Stimulated activated CD4-positive, alpha-beta T cell treated with anti-CD3 and anti-CD28 coated beads, TNF-alpha, amount 100 ng/mL, for 48 hours (primary cell): ENCODE results near the gene STARD13.

Source experiments
- DNase-seq, 3 donors: peaks; one replicate each; pipeline ENCODE4 v3.0.0-alpha.2; 2020; ENCODE audit warnings: low read depth in 3 of 3

STARD13 gene

DNA sequence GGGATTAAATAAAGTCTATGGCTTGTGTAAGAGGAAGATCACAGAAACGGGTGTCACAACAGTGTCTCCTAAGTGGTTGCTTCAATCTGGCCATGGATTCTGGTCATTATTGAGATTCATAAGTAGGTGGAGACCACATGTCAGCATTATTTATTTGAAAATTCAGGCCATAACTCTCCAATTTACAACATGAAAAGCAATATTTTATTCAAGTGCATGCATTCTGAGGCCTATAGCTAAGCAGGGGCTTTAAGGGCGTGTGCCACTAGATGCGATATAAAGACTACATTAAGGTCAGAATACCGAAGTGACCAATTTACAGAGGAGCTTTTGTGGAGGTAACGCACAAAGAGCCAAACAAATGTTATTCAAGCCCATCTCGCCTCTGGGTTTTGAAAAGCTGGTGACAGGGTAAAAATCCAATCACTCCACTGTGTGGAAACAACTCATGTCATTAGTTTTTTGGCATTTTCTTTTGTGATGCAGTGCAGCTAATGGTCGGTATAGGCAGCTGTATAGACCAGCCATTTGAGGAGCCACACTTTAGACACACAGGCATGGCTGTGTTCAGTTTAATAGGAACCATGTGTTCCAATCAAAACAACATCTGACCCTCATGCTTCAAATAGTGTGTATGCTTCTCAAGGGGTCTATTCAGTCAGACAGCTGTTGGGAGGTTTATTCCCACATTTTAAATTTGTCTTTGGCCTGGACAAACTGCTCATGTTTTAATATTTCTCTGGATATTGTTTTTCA is 145.6 kb downstream of the STARD13 start:
- no peak for DNase-seq

DNA sequence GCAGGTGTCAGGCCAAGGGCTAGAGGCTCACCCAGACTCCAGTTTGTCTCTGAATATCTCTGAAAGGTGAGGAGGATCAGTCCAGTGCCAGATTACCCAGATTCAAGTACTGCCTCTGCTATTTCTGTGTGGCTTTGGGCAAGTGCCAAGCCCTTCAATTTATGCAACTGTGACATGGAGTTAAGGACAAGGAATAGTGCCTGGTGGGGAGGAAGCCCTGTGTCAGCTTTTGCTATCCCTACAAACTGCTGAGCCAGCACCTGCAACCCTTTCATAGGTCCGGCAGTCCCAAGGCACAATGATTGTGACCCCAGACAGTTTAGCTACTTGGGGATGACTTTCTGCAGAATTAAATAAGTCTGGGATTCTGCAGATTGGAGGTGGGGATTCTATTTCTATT is 146.4 kb downstream of the STARD13 start:
- DNase-seq, result no peak

DNA sequence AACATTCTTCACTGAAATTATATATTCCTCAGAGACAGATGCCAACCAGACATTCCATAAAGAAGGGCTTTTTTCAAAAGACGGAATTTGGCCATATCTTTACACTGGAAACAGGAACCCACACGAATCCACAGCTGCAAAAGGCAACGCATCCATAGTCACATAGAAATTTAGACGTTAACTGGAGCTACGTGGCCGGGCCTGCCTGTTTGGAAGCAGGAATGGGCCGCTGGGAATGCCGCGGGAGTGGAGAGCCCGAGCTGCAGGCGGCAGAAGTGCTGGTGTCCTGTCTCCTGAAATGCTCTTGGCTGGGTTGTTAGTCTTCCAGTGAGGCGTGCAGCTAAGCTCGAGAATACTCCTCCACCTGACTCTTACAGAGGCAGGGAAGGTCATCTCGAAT is 147.1 kb downstream of the STARD13 start:
- no peak for DNase-seq

DNA sequence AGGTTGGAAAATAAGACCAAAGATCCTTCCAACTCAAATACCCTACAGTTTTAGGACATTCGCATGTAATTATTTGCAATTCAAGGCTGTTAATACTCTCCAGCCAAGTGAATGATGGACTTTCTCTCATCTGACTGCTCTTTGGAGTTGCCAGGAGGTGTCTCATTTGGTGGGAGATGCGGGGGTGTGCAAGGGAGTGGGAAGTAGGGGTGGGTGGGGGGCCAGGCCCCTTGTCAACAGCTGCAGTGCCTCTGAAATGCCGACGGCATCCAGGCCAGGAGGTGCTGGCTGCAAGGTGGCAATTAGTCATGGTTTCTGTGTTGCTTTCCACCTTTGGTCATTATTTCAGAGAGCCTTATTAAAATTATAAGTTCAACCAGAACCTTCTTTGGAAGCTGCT is 147.8 kb downstream of the STARD13 start:
- no peak for DNase-seq

DNA sequence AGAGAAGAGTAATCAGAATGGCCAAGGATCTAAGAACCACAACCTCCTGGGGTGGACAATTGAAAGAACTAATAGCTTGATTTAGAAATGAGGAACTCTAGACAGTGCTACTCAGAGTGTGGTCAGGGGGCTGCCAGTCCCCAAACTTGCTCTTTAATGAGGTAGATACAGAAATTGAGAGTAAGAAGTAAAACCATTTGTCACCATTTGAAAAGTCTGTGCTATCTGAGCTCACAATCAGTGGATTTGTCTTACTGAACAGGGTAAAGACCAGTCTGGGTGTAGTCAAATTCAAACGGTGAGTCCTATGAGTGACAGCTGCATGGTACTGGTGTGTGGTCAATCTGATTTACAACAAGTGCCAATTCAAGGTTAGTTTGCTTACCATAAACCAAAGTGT is 150.5 kb downstream of the STARD13 start:
- DNase-seq, result no peak

DNA sequence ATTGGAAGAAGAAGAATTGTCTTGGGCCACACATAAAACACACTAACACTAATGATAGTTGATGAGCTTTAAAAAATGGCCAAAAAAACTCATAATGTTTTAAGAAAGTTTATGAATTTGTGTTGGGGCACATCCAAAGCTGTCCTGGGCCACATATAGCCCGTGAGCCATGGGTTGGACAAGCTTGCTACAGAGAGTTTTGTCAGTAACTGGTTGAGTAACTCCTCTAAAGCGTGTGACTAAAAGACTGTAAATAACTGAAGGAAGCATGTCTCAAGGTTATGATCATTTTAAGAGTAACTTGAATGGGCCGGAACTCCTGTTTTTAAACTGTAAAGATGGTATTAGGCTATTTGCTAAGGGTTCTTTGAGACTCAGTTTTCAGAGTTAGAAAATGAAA is 151.3 kb downstream of the STARD13 start:
- DNase-seq, result no peak

DNA sequence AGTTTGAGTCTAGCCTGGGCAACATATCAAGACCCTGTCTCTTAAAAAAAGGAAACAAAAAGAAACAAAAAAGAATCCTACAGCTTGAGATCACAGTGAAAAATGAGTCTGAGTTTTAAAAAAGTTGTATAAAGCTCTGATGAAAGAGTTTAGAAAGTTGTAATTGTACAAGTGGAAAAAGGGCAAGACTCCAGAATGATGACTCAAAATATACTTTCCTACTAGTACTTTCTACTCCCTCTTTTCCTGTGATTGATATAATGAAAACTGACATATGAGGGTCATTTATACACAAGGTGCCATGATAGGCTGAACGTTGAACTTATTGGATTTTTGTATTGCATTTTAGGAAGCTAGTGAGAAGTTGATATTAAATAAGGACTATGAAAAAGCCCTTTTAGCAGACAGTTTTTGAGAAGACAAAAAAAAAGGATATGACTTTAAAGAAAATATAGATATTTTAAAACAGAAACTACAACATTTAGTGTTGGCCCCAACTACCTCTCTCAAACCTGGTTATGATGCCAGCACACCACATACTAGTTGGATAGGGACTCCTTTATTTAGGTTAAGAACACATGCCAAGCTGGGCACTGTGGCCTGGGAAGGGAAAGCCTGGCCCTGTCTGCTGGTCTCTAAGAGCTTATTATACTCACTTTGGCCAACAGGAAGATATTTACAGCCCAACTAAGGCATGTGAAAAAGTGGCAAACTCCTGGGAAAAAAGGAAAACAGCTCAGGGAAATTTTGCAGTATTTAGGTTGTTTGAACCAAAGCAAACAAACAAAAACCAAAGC is 152.7 kb downstream of the STARD13 start:
- no peak for DNase-seq

DNA sequence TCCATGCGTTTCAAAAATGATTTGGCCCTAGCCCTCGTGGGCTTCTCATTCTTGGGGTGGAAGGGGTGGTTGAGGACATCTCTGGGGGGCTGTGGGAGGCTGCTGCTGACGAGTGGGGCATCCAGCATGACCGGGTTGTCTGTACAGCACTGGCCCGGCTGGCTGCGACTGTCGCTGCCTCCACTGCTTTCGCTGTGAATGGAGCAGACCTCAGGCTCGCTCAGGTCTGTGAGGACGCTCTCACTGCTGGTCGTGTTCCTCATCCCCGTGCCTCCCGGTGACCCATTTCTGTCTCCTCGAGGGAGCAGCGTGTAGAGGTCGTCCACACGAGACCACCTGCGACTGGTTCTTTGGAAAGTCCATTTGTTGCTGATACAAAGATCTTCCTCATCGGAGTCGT is 155.7 kb downstream of the STARD13 start:
- no peak for DNase-seq

DNA sequence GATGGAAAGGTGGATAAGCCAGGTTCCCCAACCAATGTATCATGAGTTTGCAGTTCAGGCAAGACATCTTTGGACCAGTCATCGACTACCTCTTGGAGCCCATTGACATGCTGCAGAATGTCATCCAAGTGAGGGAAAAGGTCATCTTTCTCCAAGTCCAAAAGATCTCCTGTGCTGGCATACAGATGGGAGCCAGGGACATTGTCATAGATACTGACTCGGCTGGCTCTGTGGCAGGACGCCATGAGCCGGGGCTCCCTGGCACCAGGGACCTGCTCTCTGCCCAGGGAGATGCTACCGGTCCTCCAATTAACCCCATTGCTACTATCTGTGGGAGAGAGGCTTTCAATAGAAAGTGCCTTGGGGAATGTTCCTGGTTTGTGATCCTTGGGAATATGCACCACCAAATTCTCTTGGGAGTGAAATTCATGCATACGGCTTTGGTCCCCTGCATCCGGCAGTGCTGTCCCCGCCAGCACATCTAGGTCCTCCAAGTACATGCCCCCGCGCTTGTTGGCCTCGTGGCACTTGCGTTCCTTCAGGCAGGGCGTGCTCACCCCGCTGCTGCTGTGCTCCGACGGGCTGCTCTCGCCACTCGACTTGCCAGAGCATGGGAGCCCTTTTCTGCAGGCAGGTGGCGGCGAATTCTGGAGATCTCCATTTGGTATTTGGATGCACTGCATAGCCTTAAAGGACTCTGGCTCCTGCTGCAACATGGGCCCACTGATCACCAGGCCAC is 156.3 kb downstream of the STARD13 start:
- DNase-seq, result no peak

DNA sequence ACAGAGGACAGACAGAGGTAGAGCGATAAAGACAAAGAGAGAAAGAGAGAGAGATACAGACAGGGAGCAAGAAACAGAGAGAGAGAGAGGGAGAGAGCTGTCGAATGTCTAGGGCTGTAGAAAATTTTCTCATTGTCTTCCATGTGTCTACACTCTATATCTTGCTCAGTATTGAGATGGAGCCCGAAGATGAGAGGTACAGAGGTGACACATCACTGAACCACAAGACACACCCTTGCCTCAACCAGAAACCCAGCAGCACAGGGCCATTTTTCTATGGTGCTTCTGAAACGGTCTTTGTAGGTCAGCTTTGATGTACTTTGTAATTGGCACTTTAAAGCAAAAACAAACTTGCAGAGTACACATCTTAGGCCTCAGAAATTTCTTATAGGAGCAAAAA is 157.4 kb downstream of the STARD13 start:
- no peak for DNase-seq

DNA sequence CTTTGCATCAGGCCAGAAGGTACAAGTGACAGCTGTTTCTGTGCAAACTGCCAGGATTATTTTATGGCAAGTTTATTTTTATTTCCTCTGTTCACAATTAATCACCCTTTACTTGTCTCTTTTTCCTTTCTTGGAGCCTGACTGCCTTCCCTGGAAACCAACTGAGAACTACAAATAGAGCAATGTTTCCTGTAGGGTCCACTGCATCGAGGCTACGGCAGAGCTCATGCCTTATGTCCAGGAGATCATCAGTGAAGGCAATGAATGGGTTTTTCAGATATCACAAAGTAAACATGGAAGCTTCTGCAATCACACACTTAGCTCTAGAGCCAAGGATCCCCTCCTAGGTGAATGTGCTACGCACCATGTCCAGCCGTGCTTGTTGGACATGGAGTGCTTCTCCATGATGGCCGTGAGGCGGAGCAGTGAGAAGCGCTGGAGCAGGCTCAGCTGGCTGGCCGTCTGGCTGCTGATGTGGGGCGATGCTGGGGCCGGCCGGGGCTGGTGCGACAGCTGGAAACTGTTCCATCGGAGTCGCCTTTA is 158.5 kb downstream of the STARD13 start:
- DNase-seq, result no peak

DNA sequence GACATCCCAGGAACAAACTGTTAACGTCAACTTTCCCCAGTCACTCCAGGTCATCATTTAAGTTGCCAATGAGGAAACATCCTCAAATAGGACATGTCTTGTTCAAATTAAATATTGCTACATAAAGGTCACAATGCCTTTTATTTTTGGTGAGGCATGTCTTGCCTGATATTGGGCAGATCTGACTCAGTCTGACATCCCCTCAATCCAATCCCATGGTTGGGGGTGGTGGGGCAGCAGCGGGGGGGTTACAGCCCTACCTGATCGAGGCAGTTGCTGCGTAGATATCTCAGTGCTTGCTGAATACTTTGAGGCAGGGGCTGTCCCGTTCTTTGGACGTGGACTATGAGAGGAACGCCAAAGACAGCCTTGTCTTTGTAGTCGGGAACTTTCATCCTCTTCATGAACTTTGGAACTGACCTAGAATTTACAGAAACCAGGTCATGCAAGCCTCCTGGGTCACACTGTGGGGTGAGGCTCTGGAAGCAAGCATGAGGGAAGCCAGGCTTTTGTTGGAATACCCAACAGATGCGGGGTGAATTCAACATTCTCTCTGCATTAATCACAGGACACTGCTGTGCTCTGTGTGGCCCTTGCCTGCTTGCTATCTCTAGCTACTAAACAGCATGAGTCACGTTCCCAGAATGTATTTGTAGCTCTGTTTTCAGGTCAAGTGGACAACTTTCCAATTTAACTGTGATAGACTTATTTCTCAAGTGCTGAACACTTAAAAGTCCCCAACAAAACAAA is 159.6 kb downstream of the STARD13 start:
- no peak for DNase-seq

DNA sequence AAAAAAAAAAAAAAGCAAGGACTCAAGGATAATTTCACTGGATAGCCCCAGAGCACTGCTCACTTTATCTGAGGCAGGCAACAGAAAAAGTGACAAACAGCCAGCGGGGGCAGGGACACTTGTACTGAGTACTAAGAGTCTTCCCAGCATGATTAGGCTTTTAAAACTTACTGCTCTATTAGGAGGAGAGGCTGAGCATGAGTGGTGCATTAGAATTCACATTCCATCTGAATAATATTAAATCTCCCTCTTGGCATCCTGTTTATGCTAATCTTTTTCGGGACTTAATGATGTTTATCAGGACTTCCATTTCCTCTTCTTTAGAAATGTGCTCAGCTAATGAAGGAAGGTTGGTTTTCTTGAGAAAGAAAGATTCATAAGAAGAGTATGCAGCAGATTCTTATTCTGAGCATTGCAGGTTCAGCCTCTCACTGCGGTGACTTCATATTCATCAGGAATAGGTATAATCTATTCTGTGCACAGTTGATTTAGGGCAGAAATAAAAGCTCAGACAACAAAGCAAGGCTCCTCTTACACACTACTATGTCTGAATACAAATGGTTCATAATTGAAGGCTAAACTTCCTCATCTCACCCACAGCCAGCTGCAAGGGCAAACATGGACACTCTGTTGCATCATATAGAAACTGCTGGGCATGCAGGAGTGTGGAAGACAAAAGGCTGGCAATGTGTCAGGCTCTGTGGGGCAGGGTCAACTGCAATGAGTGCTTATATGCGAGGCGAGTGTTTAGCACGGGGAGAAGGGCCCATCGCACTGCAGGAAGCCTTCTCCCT is 162.3 kb downstream of the STARD13 start:
- no peak for DNase-seq

DNA sequence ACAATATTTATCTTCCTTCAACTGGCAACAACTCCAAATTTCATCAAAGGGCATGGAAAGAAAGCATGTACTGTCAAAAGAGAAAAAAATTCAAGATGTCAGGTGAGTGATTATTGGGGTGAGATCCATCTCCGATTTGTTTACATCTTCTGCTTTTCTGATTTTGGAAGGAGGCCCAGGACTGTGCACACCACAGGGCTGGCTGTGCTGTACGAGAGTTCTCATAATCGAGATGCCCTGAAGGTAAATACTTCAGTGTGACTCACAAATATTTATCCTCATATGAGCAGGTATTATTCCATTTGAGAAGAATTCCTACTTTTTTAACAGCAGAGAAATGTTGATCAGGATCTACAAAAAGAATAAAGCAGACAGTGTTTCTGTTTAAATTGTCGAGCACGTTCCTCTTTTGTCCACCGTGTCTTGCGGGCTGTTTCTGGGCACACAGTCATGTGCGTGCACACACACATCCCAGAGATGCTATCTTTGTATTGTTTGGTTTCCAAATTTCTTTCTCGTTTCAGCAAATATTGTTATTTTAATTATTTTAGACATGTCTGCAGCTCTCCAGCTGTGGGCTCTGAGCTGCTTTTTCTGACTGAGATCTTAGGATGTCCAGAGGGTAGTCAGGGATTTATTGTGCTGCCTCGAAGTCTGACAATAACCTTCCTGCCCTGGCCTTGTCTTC is 165.6 kb downstream of the STARD13 start:
- DNase-seq, result no peak

DNA sequence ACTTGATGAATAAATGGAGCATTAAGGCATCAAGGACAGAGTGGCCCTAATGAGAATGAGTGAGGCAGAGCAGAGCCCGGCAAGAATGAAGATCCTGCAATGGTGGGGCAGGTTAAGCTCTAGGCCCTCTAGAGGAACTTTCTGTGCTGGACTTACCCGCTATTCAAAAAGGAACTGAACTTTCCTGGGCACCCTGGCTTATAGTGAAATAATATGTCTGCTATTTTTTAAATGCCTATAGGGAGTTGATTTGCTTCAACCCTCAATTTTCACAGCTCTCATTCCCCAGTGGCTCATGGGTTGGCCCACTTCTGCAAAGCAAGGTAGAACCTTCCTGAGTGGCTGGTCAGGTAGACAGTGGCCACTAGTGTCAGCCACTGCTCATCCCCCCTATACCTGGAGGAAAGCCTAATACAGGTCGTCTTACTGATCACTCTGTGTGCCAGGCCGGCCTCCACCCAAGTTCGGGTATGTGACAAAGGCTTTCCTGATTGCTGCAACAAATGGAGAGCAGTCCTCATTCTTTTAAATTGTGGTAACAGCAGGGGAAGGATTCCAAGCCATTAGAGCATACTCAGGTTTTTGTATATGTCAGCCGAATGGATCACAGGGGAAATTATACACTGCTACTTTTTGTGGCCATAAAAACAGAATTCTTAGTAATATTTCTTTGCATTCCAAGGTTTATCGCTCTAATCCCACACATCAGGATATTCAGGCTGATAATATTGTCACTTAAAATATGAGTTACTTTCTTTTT is 166.4 kb downstream of the STARD13 start:
- DNase-seq, result no peak

DNA sequence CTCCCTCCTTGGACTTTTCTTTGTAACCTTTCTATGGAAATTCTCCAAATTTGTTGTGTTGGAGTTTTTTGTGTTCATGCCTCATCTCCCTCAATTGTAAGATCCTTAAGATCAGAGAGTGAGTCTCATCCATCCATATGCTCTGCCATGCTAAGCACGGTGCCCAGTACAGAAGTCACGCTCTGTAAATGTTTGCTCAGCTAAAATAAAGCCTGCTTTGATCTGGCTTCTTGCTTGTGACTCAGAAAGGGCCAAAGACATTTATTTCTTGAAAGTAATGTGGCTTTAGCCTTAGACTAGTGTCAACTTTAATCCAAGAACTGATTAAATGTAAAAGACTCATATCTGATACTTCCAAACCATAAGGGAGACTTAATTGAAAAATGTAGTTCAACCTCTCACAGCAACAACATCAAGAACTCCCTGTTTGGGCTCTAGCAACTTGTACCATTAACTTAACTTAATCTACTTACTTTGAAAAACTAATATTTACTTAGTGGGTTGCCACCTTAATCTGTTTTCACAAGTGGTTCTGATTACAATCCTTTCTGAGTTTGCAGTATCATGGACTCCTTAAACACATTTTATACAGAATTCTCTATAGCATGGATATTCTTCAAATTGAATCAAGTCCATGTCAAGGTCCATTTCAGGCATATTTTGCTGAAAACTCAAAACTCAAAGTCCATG is 169.1 kb downstream of the STARD13 start:
- DNase-seq, result no peak

DNA sequence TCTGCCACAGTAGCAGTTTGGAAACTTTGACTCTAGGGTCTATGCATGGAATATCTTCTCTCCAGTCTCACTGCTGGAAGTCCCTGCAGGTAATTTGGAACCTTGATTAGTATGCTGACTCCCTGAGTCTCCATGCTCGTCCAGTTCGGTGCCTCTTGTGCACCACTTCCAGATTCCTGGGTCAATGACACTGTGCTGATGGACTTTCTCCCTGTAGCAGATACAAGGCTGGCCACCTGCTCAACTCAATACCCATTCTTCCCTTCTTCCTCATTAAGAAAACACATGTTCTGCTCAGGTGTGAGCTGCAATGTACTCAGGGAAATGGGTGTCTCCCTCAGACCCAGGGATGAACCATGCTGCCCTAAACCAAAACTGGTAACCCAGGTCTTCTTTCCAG is 170.3 kb downstream of the STARD13 start:
- DNase-seq, result no peak

DNA sequence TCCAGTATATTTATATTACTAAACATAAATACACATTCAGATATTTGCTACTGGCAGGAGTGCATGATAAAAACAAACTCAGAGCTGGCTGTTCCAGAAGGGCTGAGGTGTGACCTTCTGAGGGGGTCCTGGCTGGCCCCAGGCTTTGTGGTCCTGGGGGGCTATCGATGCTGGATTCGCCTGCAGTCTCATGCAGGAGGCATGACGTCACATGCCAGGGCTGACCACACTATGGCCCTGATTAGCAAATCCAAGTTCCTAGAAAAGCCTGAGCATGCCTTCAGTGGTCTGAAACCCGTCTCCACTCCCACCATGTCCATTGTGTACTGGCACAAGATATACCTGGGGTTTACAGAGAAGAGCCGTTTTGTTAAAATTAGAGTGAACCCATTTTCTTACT is 171.4 kb downstream of the STARD13 start:
- no peak for DNase-seq

DNA sequence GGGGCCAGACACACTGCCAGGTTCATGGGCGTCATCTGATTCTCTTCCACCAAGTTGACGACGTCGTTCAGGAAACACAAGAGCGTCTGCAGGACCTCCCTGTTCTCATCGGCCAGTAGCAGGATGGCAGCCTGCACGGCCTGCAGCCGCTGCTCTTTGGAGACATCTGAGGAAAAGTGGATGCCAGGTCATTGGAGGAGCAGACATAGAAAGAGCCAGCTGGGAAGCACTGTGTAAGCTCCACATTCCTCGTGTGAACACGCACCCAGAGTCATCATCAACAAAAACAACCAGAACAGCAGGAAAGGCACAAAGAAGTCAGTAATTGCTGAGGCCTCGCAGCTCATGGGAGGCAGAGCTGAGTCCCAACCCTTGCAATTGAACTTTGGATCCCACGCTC is 172.8 kb downstream of the STARD13 start:
- no peak for DNase-seq
